GM12872 (cell line): ENCODE results near the gene S1PR3.

Experiments used
- CTCF ChIP-seq: IDR thresholded peaks from 3 replicates; pipeline ENCODE4 v1.5.1; 2011; ENCODE audit warnings: low read depth, mild to moderate bottlenecking, low read length, moderate library complexity; ENCODE audit not compliant: insufficient read depth

S1PR3 gene

GRCh38 chr9:89049646-89050045, 58.4 kb downstream of the S1PR3 start:
- no peak for TF ChIP-seq CTCF

GRCh38 chr9:89051421-89052025, 60.3 kb downstream of the S1PR3 start:
- TF ChIP-seq CTCF, result no peak

- no peak for TF ChIP-seq CTCF
Observed at GRCh38 chr9:89052470-89053097, 61.3 kb downstream of the S1PR3 start.

- no peak for TF ChIP-seq CTCF
Observed at GRCh38 chr9:89053301-89053700, 62.0 kb downstream of the S1PR3 start.
